GM18868 (cell line): ENCODE results near the gene FAM170B.

ENCODE experiments used
- ATAC-seq: cut with Tn5 transposase; IDR thresholded peaks from one replicate; pipeline ENCODE4 v1.9.1; 2021; ENCODE audit warnings: mild to moderate bottlenecking, moderate library complexity; ENCODE audit not compliant: unreplicated experiment

The FAM170B gene

GRCh38 chr10:49109669-49110340 lies 24.0 kb downstream of the FAM170B start:
- no peak for ATAC-seq

GRCh38 chr10:49108656-49109055 lies 25.2 kb downstream of the FAM170B start:
- ATAC-seq, result no peak

- no peak for ATAC-seq
Observed at GRCh38 chr10:49107887-49108267, 25.9 kb downstream of the FAM170B start.

GRCh38 chr10:49107111-49107886 lies 26.5 kb downstream of the FAM170B start:
- no peak for ATAC-seq

- no peak for ATAC-seq
Observed at GRCh38 chr10:49106451-49106850, 27.4 kb downstream of the FAM170B start.

- no peak for ATAC-seq
Observed at GRCh38 chr10:49105076-49105475, 28.7 kb downstream of the FAM170B start.

GRCh38 chr10:49104323-49104722 lies 29.5 kb downstream of the FAM170B start:
- no peak for ATAC-seq

GRCh38 chr10:49103761-49104160 lies 30.1 kb downstream of the FAM170B start:
- ATAC-seq, result no peak

GRCh38 chr10:49099046-49099445 lies 34.8 kb downstream of the FAM170B start:
- ATAC-seq, result no peak

- no peak for ATAC-seq
Observed at GRCh38 chr10:49096890-49097445, 36.9 kb downstream of the FAM170B start.

- no peak for ATAC-seq
Observed at GRCh38 chr10:49094646-49095045, 39.2 kb downstream of the FAM170B start.

GRCh38 chr10:49093922-49094321 lies 39.9 kb downstream of the FAM170B start:
- no peak for ATAC-seq

GRCh38 chr10:49092477-49092876 lies 41.3 kb downstream of the FAM170B start:
- no peak for ATAC-seq

GRCh38 chr10:49091450-49092210 lies 42.2 kb downstream of the FAM170B start:
- ATAC-seq, result no peak

- no peak for ATAC-seq
Observed at GRCh38 chr10:49090696-49091380, 43.0 kb downstream of the FAM170B start.

GRCh38 chr10:49090189-49090575 lies 43.6 kb downstream of the FAM170B start:
- ATAC-seq, result no peak

- no peak for ATAC-seq
Observed at GRCh38 chr10:49089557-49090188, 44.1 kb downstream of the FAM170B start.

GRCh38 chr10:49089152-49089551 lies 44.7 kb downstream of the FAM170B start:
- ATAC-seq, result no peak

GRCh38 chr10:49086889-49087288 lies 46.9 kb downstream of the FAM170B start:
- ATAC-seq, result no peak

- no peak for ATAC-seq
Observed at GRCh38 chr10:49083261-49083660, 50.6 kb downstream of the FAM170B start.
